Loucy (cell line): ENCODE results near the gene PHYHD1.

Experiments used
- H2AFZ ChIP-seq: fragments of 200-600 bp; sonication (generic); 2 replicates; pipeline ENCODE4 v1.6.0; 2016; ENCODE audit warnings: antibody characterized with exemption, mild to moderate bottlenecking, low read length, moderate library complexity
- H3F3A ChIP-seq: fragments of 200-600 bp; 2 replicates; pipeline ENCODE4 v1.6.0; 2016; ENCODE audit warnings: antibody characterized with exemption, low read depth, mild to moderate bottlenecking
- H3K27me3 ChIP-seq: fragments of 200-600 bp; sonication (generic); 2 replicates; pipeline ENCODE4 v1.6.1; 2014; ENCODE audit warnings: low read length, mild to moderate bottlenecking; ENCODE audit not compliant: insufficient read depth, poor library complexity, severe bottlenecking
- H3K36me3 ChIP-seq: fragments of 200-600 bp; sonication (generic); 2 replicates; pipeline ENCODE4 v1.6.1; 2016; ENCODE audit warnings: low read length; ENCODE audit not compliant: insufficient read depth
- H3K4me1 ChIP-seq: fragments of 200-600 bp; sonication (generic); 2 replicates; pipeline ENCODE4 v1.5.1; 2014; ENCODE audit warnings: low read length, mild to moderate bottlenecking; ENCODE audit not compliant: insufficient read depth, poor library complexity, severe bottlenecking
- H3K4me2 ChIP-seq: fragments of 200-600 bp; sonication (generic); 2 replicates; pipeline ENCODE4 v1.6.0; 2014; ENCODE audit warnings: antibody characterized with exemption, low read length, low read depth, mild to moderate bottlenecking; ENCODE audit not compliant: poor library complexity, severe bottlenecking
- H3K4me3 ChIP-seq: fragments of 200-600 bp; sonication (generic); 2 replicates; pipeline ENCODE4 v1.5.1; 2014; ENCODE audit warnings: low read length, mild to moderate bottlenecking, mixed read lengths; ENCODE audit not compliant: poor library complexity, severe bottlenecking
- H3K79me2 ChIP-seq: fragments of 200-600 bp; sonication (generic); 2 replicates; pipeline ENCODE4 v1.6.1; 2014; ENCODE audit warnings: low read length; ENCODE audit not compliant: insufficient read depth
- H3K9ac ChIP-seq: fragments of 200-600 bp; sonication (generic); 2 replicates; pipeline ENCODE4 v1.6.0; 2014; ENCODE audit warnings: mild to moderate bottlenecking, low read depth, low read length, moderate library complexity; ENCODE audit not compliant: poor library complexity, severe bottlenecking
- H3K9me2 ChIP-seq: fragments of 200-600 bp; sonication (generic); replicated peaks from 2 replicates; pipeline ENCODE4 v1.6.1; 2016; ENCODE audit warnings: low read depth, low read length, mixed read lengths
- H3K9me3 ChIP-seq: fragments of 200-600 bp; sonication (generic); 2 replicates; pipeline ENCODE4 v1.6.1; 2014; ENCODE audit warnings: mild to moderate bottlenecking, antibody characterized with exemption, low read length, low read depth; ENCODE audit not compliant: insufficient read depth
- H4K20me1 ChIP-seq: fragments of 200-600 bp; sonication (generic); 2 replicates; pipeline ENCODE4 v1.6.0; 2014; ENCODE audit warnings: antibody characterized with exemption, low read length, mild to moderate bottlenecking; ENCODE audit not compliant: insufficient read depth, poor library complexity, severe bottlenecking
- EZH2phosphoT487 ChIP-seq: fragments of 200-600 bp; IDR thresholded peaks from 2 replicates; pipeline ENCODE4 v1.6.1; 2018; ENCODE audit warnings: antibody characterized with exemption, mild to moderate bottlenecking, moderate library complexity, borderline replicate concordance
- TF ChIP-seq, protein P1 (sequence below): fragments of 200-600 bp; sonication (generic); conservative IDR thresholded peaks from 2 replicates; pipeline ENCODE4 v1.5.1; 2014; ENCODE audit warnings: mild to moderate bottlenecking, antibody characterized with exemption, low read length

PHYHD1 gene

GRCh38 chr9:128901379-128901778 lies 19.4 kb upstream of the PHYHD1 start:
- Histone ChIP-seq H3K4me3 (no peak overlapping the region), H3K79me2 (peaks cover 9% of the 10 kb centered on the region; the same call in 1 of the 2 replicates), H3K9ac (peak overlapping the region; percentile 46), H3K9me2 (no peaks in the 10 kb centered on the region), H3K36me3 (no peaks in the 10 kb centered on the region), H3F3A (no peaks in the 10 kb centered on the region), H3K4me2 (no peak overlapping the region), H4K20me1 (no peaks in the 10 kb centered on the region), H3K9me3 (no peaks in the 10 kb centered on the region), H3K27me3 (no peaks in the 10 kb centered on the region), H2AFZ (no peak overlapping the region), H3K4me1 (peaks cover 32% of the 10 kb centered on the region)
- TF ChIP-seq EZH2phosphoT487, result no peak
- TF ChIP-seq, protein P1, sequence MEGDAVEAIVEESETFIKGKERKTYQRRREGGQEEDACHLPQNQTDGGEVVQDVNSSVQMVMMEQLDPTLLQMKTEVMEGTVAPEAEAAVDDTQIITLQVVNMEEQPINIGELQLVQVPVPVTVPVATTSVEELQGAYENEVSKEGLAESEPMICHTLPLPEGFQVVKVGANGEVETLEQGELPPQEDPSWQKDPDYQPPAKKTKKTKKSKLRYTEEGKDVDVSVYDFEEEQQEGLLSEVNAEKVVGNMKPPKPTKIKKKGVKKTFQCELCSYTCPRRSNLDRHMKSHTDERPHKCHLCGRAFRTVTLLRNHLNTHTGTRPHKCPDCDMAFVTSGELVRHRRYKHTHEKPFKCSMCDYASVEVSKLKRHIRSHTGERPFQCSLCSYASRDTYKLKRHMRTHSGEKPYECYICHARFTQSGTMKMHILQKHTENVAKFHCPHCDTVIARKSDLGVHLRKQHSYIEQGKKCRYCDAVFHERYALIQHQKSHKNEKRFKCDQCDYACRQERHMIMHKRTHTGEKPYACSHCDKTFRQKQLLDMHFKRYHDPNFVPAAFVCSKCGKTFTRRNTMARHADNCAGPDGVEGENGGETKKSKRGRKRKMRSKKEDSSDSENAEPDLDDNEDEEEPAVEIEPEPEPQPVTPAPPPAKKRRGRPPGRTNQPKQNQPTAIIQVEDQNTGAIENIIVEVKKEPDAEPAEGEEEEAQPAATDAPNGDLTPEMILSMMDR, result no peak

DNA sequence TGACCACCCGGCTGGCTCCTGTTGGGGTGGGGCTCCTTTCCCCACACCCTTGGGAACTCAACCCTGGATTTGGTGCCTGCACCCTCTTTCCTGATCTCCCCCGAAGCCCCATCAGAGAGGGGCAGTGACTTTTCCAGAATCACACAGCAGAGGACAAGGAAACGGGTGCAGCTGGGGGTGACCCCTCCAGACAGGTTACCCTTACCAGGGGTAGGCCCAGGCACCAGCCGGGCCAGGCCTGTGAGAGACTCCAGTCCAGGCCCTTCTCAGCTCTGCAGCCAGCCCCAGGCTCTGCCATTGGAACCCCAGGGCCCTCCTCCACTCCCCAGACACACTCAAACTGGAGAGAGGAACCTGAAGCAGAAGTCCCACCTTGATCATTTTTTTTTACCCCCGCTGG lies 19.0 kb upstream of the PHYHD1 start:
- Histone ChIP-seq H3K4me1 (peaks cover 32% of the 10 kb centered on the region), H4K20me1 (no peaks in the 10 kb centered on the region)

GRCh38 chr9:128902351-128903078 lies 18.3 kb upstream of the PHYHD1 start:
- no peaks in the 10 kb centered on the region for H3F3A ChIP-seq
- H3K27me3 ChIP-seq, result no peaks in the 10 kb centered on the region
- peak overlapping the region; percentile 57 for H3K4me3 ChIP-seq
- peak overlapping the region; percentile 77 for H3K4me2 ChIP-seq
- TF ChIP-seq EZH2phosphoT487, result no peak
- TF ChIP-seq, protein P1, result no peak
- H3K9me3 ChIP-seq, result no peaks in the 10 kb centered on the region
- H3K79me2 ChIP-seq, result peaks cover 9% of the 10 kb centered on the region; the same call in 1 of the 2 replicates
- H3K4me1 ChIP-seq, result peaks cover 32% of the 10 kb centered on the region
- H4K20me1 ChIP-seq, result no peaks in the 10 kb centered on the region
- H3K9ac ChIP-seq, result peak overlapping the region; percentile 74
- no peak overlapping the region for H2AFZ ChIP-seq
- H3K36me3 ChIP-seq, result peaks cover 3% of the 10 kb centered on the region; the same call in 1 of the 2 replicates
- no peaks in the 10 kb centered on the region for H3K9me2 ChIP-seq

More for the DNA sequence above, 19.0 kb upstream of the PHYHD1 start:
- Histone ChIP-seq H3F3A (no peaks in the 10 kb centered on the region), H3K9me3 (no peaks in the 10 kb centered on the region), H3K4me3 (peak overlapping the region; percentile 38), H3K4me2 (peak overlapping the region; percentile 77), H3K9me2 (no peaks in the 10 kb centered on the region), H3K9ac (peak overlapping the region; percentile 46), H3K27me3 (no peaks in the 10 kb centered on the region), H2AFZ (no peak overlapping the region), H3K79me2 (peaks cover 9% of the 10 kb centered on the region; the same call in 1 of the 2 replicates), H3K36me3 (no peaks in the 10 kb centered on the region; the same call in 1 of the 2 replicates)
- TF ChIP-seq EZH2phosphoT487, result no peak
- TF ChIP-seq, protein P1, result no peak
